HepG2 (cell line): ENCODE data around the gene RPRML. TPM values are rescaled to one million over a fixed set of nuclear protein-coding genes. Genes with fewer than 3 reads are reported as not detected.

Source experiments
- CAMTA2 ChIP-seq: sonication (generic); formaldehyde crosslinking; IDR thresholded peaks from 2 replicates; pipeline ENCODE4 v1.4.0; 2020; ENCODE audit warnings: mild to moderate bottlenecking, missing genetic modification reagents, borderline replicate concordance
- CBX1 ChIP-seq: IDR thresholded peaks from one replicate; pipeline ENCODE4 v1.6.1; 2016; ENCODE audit warnings: antibody characterized with exemption, low read depth
- CCAR2 ChIP-seq: fragments of 200-400 bp; formaldehyde crosslinking; optimal IDR thresholded peaks from 2 replicates; pipeline ENCODE3; 2018; ENCODE audit warnings: low read depth, mild to moderate bottlenecking, low read length, moderate library complexity
- GABPB1 ChIP-seq: IDR thresholded peaks from 2 replicates; pipeline ENCODE4 v1.6.1; 2016; ENCODE audit warnings: mild to moderate bottlenecking, missing genetic modification reagents, moderate library complexity, missing compliant biosample characterization
- GTF3A ChIP-seq: sonication (generic); formaldehyde crosslinking; conservative IDR thresholded peaks from 2 replicates; pipeline ENCODE4 v1.4.0; 2020; ENCODE audit warnings: mild to moderate bottlenecking, missing genetic modification reagents
- HMG20A ChIP-seq: IDR thresholded peaks from 2 replicates; pipeline ENCODE4 v1.6.1; 2016; ENCODE audit warnings: borderline replicate concordance
- HOXA3 ChIP-seq: sonication (generic); formaldehyde crosslinking; IDR thresholded peaks from 2 replicates; pipeline ENCODE4 v1.5.0; 2020; ENCODE audit warnings: missing genetic modification reagents
- MEIS2 ChIP-seq: sonication (generic); formaldehyde crosslinking; IDR thresholded peaks from 2 replicates; pipeline ENCODE4 v1.9.0; 2021; ENCODE audit warnings: mild to moderate bottlenecking, missing genetic modification reagents
- NCOA2 ChIP-seq: sonication (generic); formaldehyde crosslinking; IDR thresholded peaks from 2 replicates; pipeline ENCODE4 v1.8.0; 2022; ENCODE audit warnings: inconsistent platforms
- POLR2G ChIP-seq: fragments of 200-400 bp; formaldehyde crosslinking; IDR thresholded peaks from 2 replicates; pipeline ENCODE4 v1.6.1; 2018; ENCODE audit warnings: mild to moderate bottlenecking, low read depth, low read length, moderate library complexity
- PRMT3 ChIP-seq: sonication (generic); formaldehyde crosslinking; IDR thresholded peaks from 2 replicates; pipeline ENCODE4 v1.8.1; 2022; ENCODE audit warnings: low read depth, mild to moderate bottlenecking, moderate library complexity, missing genetic modification reagents, borderline replicate concordance
- ZNF446 ChIP-seq: sonication (generic); formaldehyde crosslinking; IDR thresholded peaks from 2 replicates; pipeline ENCODE4 v1.5.0; 2020; ENCODE audit warnings: mild to moderate bottlenecking, missing genetic modification reagents
- ZNF510 ChIP-seq: sonication (generic); formaldehyde crosslinking; IDR thresholded peaks from 2 replicates; pipeline ENCODE4 v1.4.0; 2020; ENCODE audit warnings: low read depth, mild to moderate bottlenecking, missing genetic modification reagents
- ZNF678 ChIP-seq: sonication (generic); formaldehyde crosslinking; IDR thresholded peaks from 2 replicates; pipeline ENCODE4 v1.4.0; 2020; ENCODE audit warnings: mild to moderate bottlenecking, missing genetic modification reagents
- ZSCAN20 ChIP-seq: sonication (generic); formaldehyde crosslinking; IDR thresholded peaks from 2 replicates; pipeline ENCODE4 v1.4.0; 2020; ENCODE audit warnings: missing genetic modification reagents, mild to moderate bottlenecking, borderline replicate concordance
- ZSCAN21 ChIP-seq: sonication (generic); formaldehyde crosslinking; IDR thresholded peaks from 2 replicates; pipeline ENCODE4 v1.8.0; 2022; ENCODE audit warnings: mild to moderate bottlenecking, missing genetic modification reagents, moderate library complexity, borderline replicate concordance
- polyA plus RNA-seq, 8 experiments: library from polyadenylated mRNA; depleted of rRNA in 3 of 8; stranded (reverse) in 7 of 8; unstranded in 1 of 8; fragments of >200 nt; fragmentation: Illumina TruSeq in 4 of 8; extraction: Trizol in 4 of 8; gene quantifications; 2 replicates each; pipeline versions ENCODE4 v1.2.1 to v1.2.3, GENCODE V29; 2011 to 2016; ENCODE audit warnings: low read depth in 4 of 8, missing spikeins in 1 of 8, mixed read lengths in 1 of 8; ENCODE audit not compliant: insufficient read depth in 1 of 8
- total RNA-seq, 5 experiments: library from RNA; depleted of rRNA; stranded (reverse); fragments of >200 nt; fragmentation: Illumina TruSeq; extraction: Trizol; gene quantifications; 2 replicates each; pipeline ENCODE4 v1.2.3, GENCODE V29; 2016; ENCODE audit warnings: low read depth in 1 of 5
- TF ChIP-seq, protein P1 (sequence below): IDR thresholded peaks from 2 replicates; pipeline ENCODE4 v1.6.1; 2016; ENCODE audit warnings: missing biosample characterization, missing genetic modification reagents, low read depth
- TF ChIP-seq, protein P2 (sequence below): IDR thresholded peaks from 2 replicates; pipeline ENCODE4 v1.6.1; 2012; ENCODE audit warnings: inconsistent platforms
- TF ChIP-seq, protein P3 (sequence below): sonication (generic); formaldehyde crosslinking; IDR thresholded peaks from 2 replicates; pipeline ENCODE4 v1.8.0; 2022; ENCODE audit warnings: mild to moderate bottlenecking, missing genetic modification reagents, moderate library complexity
- TF ChIP-seq, protein P4 (sequence below): sonication (generic); formaldehyde crosslinking; conservative IDR thresholded peaks from 2 replicates; pipeline ENCODE4 v1.8.0; 2022; ENCODE audit warnings: missing genetic modification reagents
- TF ChIP-seq, protein P5 (sequence below): sonication (generic); formaldehyde crosslinking; IDR thresholded peaks from 2 replicates; pipeline ENCODE4 v1.5.0; 2020; ENCODE audit warnings: mild to moderate bottlenecking, missing genetic modification reagents
- TF ChIP-seq, protein P6 (sequence below): sonication (generic); formaldehyde crosslinking; IDR thresholded peaks from 2 replicates; pipeline ENCODE4 v1.4.0; 2020; ENCODE audit warnings: mild to moderate bottlenecking, low read depth, missing genetic modification reagents
- TF ChIP-seq, protein P7 (sequence below): sonication (generic); formaldehyde crosslinking; IDR thresholded peaks from 2 replicates; pipeline ENCODE4 v1.5.0; 2020; ENCODE audit warnings: mild to moderate bottlenecking, missing genetic modification reagents, moderate library complexity

RPRML gene
- total and polyA plus RNA-seq, 2 of the 13 experiments (the other 11 are each of a cell fraction or from before 2014, with no cell fraction given) = not detected

DNA sequence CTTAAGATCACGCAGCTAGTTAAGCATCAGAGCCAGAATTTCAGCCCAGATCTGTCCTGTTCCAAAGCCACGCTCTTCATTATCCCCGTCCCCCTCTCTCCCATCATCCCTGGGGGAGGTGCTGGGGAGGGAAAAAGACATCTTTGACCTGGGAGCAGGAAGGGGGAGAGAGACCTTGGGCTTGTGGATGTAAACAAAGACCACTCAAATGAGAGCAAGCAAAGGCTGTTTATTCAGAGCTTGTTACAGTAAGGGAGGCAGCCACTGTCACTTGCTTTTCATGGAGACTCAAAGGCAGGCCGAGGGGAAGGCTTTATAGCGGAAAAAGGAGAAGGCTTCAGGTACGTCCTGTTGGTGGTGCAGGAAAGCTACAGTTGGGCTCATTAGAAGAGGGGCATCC, 3.5 kb upstream of the RPRML start (continued):
- TF ChIP-seq CAMTA2 (CRISPR knock-in tag) (no peak), NCOA2 (CRISPR knock-in tag) (peak; percentile 44; the same call in 1 of the 2 replicates), CCAR2 (no peak), GTF3A (no peak), ZSCAN20 (CRISPR knock-in tag) (no peak), HOXA3 (no peak), CBX1 (no peak), ZSCAN21 (CRISPR knock-in tag) (no peak), ZNF446 (CRISPR knock-in tag) (no peak), MEIS2 (no peak), POLR2G (no peak), GABPB1 (CRISPR knock-in tag) (no peak), PRMT3 (no peak), ZNF678 (CRISPR knock-in tag) (no peak), HMG20A (no peak), ZNF510 (CRISPR knock-in tag) (no peak)
- TF ChIP-seq, protein P1, sequence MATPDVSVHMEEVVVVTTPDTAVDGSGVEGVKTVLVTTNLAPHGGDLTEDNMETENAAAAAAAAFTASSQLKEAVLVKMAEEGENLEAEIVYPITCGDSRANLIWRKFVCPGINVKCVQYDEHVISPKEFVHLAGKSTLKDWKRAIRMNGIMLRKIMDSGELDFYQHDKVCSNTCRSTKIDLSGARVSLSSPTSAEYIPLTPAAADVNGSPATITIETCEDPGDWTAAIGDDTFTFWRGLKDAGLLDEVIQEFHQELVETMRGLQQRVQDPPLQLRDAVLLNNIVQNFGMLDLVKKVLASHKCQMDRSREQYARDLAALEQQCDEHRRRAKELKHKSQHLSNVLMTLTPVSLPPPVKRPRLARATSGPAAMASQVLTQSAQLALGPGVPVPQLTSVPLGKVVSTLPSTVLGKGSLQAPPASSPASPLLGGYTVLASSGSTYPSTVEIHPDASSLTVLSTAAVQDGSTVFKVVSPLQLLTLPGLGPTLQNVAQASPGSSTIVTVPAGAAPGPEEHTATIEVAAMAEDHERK (CRISPR knock-in tag) = no peak
- TF ChIP-seq, protein P2, sequence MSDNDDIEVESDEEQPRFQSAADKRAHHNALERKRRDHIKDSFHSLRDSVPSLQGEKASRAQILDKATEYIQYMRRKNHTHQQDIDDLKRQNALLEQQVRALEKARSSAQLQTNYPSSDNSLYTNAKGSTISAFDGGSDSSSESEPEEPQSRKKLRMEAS = 0 out of 2 replicates have a peak, but pooled peaks have one; percentile 11
- TF ChIP-seq, protein P3, sequence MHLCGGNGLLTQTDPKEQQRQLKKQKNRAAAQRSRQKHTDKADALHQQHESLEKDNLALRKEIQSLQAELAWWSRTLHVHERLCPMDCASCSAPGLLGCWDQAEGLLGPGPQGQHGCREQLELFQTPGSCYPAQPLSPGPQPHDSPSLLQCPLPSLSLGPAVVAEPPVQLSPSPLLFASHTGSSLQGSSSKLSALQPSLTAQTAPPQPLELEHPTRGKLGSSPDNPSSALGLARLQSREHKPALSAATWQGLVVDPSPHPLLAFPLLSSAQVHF = no peak
- TF ChIP-seq, protein P4, sequence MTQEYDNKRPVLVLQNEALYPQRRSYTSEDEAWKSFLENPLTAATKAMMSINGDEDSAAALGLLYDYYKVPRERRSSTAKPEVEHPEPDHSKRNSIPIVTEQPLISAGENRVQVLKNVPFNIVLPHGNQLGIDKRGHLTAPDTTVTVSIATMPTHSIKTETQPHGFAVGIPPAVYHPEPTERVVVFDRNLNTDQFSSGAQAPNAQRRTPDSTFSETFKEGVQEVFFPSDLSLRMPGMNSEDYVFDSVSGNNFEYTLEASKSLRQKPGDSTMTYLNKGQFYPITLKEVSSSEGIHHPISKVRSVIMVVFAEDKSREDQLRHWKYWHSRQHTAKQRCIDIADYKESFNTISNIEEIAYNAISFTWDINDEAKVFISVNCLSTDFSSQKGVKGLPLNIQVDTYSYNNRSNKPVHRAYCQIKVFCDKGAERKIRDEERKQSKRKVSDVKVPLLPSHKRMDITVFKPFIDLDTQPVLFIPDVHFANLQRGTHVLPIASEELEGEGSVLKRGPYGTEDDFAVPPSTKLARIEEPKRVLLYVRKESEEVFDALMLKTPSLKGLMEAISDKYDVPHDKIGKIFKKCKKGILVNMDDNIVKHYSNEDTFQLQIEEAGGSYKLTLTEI (CRISPR knock-in tag) = no peak
- TF ChIP-seq, protein P5, sequence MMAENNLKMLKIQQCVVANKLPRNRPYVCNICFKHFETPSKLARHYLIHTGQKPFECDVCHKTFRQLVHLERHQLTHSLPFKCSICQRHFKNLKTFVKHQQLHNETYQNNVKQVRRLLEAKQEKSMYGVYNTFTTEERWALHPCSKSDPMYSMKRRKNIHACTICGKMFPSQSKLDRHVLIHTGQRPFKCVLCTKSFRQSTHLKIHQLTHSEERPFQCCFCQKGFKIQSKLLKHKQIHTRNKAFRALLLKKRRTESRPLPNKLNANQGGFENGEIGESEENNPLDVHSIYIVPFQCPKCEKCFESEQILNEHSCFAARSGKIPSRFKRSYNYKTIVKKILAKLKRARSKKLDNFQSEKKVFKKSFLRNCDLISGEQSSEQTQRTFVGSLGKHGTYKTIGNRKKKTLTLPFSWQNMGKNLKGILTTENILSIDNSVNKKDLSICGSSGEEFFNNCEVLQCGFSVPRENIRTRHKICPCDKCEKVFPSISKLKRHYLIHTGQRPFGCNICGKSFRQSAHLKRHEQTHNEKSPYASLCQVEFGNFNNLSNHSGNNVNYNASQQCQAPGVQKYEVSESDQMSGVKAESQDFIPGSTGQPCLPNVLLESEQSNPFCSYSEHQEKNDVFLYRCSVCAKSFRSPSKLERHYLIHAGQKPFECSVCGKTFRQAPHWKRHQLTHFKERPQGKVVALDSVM (CRISPR knock-in tag) = no peak
- TF ChIP-seq, protein P6, sequence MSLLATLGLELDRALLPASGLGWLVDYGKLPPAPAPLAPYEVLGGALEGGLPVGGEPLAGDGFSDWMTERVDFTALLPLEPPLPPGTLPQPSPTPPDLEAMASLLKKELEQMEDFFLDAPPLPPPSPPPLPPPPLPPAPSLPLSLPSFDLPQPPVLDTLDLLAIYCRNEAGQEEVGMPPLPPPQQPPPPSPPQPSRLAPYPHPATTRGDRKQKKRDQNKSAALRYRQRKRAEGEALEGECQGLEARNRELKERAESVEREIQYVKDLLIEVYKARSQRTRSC (CRISPR knock-in tag) = no peak
- TF ChIP-seq, protein P7, sequence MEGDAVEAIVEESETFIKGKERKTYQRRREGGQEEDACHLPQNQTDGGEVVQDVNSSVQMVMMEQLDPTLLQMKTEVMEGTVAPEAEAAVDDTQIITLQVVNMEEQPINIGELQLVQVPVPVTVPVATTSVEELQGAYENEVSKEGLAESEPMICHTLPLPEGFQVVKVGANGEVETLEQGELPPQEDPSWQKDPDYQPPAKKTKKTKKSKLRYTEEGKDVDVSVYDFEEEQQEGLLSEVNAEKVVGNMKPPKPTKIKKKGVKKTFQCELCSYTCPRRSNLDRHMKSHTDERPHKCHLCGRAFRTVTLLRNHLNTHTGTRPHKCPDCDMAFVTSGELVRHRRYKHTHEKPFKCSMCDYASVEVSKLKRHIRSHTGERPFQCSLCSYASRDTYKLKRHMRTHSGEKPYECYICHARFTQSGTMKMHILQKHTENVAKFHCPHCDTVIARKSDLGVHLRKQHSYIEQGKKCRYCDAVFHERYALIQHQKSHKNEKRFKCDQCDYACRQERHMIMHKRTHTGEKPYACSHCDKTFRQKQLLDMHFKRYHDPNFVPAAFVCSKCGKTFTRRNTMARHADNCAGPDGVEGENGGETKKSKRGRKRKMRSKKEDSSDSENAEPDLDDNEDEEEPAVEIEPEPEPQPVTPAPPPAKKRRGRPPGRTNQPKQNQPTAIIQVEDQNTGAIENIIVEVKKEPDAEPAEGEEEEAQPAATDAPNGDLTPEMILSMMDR (CRISPR knock-in tag) = 0 out of 2 replicates have a peak, but pooled peaks have one; percentile 16
